Measurements from ENCODE around the gene PRPSAP2. TPM values are rescaled to one million over a fixed set of nuclear protein-coding genes. Genes with fewer than 3 reads are reported as not detected.

Gene PRPSAP2
- total and polyA plus RNA-seq, 3 donors from 2014 or later = 42.8 to 56.1 (median 55.4) TPM

DNA sequence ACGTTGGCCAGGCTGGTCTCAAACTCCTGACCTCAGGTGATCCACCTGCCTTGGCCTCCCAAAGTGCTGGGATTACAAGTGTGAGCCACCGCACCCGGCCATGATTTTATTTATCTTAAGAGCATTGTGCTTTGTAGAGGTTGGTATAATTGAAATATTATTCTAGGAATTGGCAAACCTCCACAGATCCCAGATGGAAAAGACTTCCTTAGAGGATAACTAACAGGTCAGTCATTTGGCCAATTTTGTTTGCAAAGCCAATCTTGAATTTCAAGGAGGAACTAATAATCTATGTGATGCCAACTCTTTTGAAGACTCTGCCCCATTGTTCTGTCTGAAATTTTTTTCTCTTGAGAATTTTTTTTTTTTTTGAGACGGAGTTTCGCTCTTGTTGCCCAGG lies 47.3 kb downstream of the PRPSAP2 start:
- H3K27me3 ChIP-seq = no peaks in the 10 kb centered on the region
- no peak overlapping the region for H3K27ac ChIP-seq
- 79 to 94% methylated on average over 5 of the region's 5 CpGs for WGBS, 2 donors
- no peaks in the 10 kb centered on the region for H3K4me1 ChIP-seq
- no peak for TF ChIP-seq POLR2A (IDR thresholded peaks at IDR 0.05)
- TF ChIP-seq, protein P1, sequence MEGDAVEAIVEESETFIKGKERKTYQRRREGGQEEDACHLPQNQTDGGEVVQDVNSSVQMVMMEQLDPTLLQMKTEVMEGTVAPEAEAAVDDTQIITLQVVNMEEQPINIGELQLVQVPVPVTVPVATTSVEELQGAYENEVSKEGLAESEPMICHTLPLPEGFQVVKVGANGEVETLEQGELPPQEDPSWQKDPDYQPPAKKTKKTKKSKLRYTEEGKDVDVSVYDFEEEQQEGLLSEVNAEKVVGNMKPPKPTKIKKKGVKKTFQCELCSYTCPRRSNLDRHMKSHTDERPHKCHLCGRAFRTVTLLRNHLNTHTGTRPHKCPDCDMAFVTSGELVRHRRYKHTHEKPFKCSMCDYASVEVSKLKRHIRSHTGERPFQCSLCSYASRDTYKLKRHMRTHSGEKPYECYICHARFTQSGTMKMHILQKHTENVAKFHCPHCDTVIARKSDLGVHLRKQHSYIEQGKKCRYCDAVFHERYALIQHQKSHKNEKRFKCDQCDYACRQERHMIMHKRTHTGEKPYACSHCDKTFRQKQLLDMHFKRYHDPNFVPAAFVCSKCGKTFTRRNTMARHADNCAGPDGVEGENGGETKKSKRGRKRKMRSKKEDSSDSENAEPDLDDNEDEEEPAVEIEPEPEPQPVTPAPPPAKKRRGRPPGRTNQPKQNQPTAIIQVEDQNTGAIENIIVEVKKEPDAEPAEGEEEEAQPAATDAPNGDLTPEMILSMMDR (IDR thresholded peaks at IDR 0.05) = no peak
- no peaks in the 10 kb centered on the region for H3K9me3 ChIP-seq
- DNase-seq = no peak
- intact Hi-C loops (cut with DNase I; ENCODE audit: low total_unique reads) = no loop called here
- no peaks in the 10 kb centered on the region for H3K36me3 ChIP-seq (ENCODE audit: low read depth, missing control alignments)
- H3K4me3 ChIP-seq = no peak overlapping the region

DNA sequence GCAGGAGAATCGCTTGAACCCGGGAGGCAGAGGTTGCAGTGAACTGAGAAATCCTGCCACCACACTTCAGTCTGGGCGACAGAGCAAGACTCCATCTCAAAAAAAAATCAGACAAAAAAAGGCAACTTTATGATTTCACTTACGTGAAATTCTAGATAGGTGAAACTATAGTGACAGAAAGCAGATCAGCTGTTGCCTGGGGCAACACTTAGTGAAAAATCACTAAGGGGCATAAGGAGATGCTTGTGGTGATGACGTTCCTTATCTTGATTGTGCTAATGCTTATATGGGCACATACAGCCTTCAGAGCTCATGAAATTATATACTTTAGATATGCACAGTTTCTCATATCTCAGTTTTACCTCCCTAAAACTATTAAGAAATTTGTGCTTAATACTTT lies 52.4 kb downstream of the PRPSAP2 start:
- H3K4me3 ChIP-seq = no peak overlapping the region
- intact Hi-C loops (cut with DNase I; ENCODE audit: low total_unique reads) = no loop called here
- TF ChIP-seq, protein P1 (IDR thresholded peaks at IDR 0.05) = no peak
- H3K27me3 ChIP-seq = no peaks in the 10 kb centered on the region
- H3K36me3 ChIP-seq (ENCODE audit: low read depth, missing control alignments) = no peaks in the 10 kb centered on the region
- 89 to 93% methylated on average over 5 of the region's 5 CpGs for WGBS, 2 donors
- H3K4me1 ChIP-seq = no peaks in the 10 kb centered on the region
- H3K27ac ChIP-seq = no peak overlapping the region
- no peak for DNase-seq
- H3K9me3 ChIP-seq = no peaks in the 10 kb centered on the region

DNA sequence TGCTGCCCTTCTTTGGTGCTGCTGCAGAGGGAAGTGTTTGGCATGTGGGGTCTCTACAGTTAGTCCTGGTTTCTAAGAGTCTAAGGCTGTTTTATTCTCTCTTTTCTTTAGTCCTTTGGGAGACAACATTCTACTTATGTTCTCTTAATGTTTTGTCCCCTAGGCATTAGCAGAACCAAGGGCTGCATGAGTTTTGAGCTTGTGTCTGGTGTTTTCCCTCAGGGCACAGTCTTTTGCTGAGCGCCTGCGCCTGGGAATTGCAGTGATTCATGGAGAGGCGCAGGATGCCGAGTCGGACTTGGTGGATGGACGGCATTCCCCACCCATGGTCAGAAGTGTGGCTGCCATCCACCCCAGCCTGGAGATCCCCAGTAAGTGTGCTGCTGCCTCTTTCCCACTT lies 53.0 kb downstream of the PRPSAP2 start:
- no peaks in the 10 kb centered on the region for H3K4me1 ChIP-seq
- no peaks in the 10 kb centered on the region for H3K27me3 ChIP-seq
- DNase-seq = no peak
- H3K4me3 ChIP-seq = no peak overlapping the region
- 89 to 95% methylated on average over 6 of the region's 6 CpGs for WGBS, 2 donors
- no peaks in the 10 kb centered on the region for H3K36me3 ChIP-seq (ENCODE audit: low read depth, missing control alignments)
- no peaks in the 10 kb centered on the region for H3K9me3 ChIP-seq
- H3K27ac ChIP-seq = no peak overlapping the region
- intact Hi-C loops (cut with DNase I; ENCODE audit: low total_unique reads) = no loop called here
- TF ChIP-seq, protein P1 (IDR thresholded peaks at IDR 0.05) = no peak
- no peak for TF ChIP-seq POLR2A (IDR thresholded peaks at IDR 0.05)

DNA sequence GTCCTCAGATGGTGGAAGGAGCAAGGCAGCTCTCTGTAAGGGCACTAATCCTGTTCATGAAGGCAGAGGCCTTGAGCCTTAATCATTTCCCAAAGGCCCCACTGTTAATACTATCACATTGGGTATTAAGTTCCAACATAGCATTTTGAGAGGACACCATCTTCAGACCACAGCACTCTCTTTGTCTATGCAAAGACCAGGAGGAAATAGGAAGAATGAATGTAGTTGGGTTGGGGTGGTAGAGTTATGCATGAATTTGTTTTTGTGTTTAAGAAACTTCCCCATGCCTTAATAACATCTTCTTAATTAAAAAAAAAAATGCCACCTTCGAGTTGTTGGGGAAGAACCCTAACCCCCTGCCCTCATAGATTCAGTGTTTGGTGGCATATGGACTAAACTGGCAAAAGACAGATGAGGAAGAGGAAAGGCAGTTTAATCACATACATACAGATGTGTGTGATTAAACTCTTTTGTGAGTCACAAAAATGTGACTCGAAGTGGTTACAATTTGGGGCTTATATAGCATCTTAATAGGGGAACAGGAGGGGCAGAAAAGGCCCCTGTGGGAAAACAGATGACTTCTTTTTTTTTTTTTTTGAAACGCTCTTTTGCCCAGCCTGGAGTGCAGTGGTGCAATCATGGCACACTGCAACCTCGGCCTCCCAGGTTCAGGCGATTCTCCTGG lies 59.0 kb downstream of the PRPSAP2 start:
- intact Hi-C loops (cut with DNase I; ENCODE audit: low total_unique reads) = no loop called here
- Histone ChIP-seq H3K27ac (no peak overlapping the region), H3K36me3 (ENCODE audit: low read depth, missing control alignments) (no peaks in the 10 kb centered on the region), H3K27me3 (no peaks in the 10 kb centered on the region), H3K4me3 (no peak overlapping the region), H3K4me1 (peaks cover 3% of the 10 kb centered on the region), H3K9me3 (no peaks in the 10 kb centered on the region)
- no peak for DNase-seq
- TF ChIP-seq, protein P1 (IDR thresholded peaks at IDR 0.05) = no peak
- no peak for TF ChIP-seq POLR2A (IDR thresholded peaks at IDR 0.05)
- 81 to 86% methylated on average over 5 of the region's 5 CpGs for WGBS, 2 donors

DNA sequence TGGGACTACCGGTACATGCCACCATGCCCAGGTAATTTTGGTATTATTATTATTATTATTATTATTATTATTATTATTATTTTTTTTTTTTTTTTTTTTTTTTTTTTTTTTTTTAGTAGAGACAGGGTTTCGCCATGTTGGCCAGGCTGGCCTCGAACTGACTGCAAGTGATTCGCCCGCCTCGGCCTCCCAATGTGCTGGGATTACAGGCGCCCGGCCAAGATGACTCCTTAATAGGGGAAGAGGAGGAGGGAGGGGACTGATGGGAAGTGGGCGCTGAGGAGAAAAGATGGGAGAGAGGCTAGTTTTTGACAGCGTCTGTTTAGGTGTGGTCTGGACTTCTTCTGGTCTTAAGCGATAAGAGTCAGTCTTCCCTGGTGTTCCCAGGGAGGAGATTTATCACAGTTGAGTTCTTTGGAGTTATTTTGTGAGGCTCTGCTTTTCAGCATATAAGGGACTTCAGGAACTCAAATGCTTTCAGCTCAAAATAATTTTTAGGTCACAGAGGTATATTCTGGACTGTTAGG lies 59.6 kb downstream of the PRPSAP2 start:
- TF ChIP-seq, protein P1 (IDR thresholded peaks at IDR 0.05) = no peak
- TF ChIP-seq POLR2A (IDR thresholded peaks at IDR 0.05) = no peak
- H3K9me3 ChIP-seq = no peaks in the 10 kb centered on the region
- no peak for DNase-seq
- no peaks in the 10 kb centered on the region for H3K27me3 ChIP-seq
- H3K27ac ChIP-seq = no peak overlapping the region
- H3K4me3 ChIP-seq = no peak overlapping the region
- 96% methylated on average over 11 of the region's 11 CpGs for WGBS, 2 donors
- peaks cover 3% of the 10 kb centered on the region for H3K4me1 ChIP-seq
- no peaks in the 10 kb centered on the region for H3K36me3 ChIP-seq (ENCODE audit: low read depth, missing control alignments)
- intact Hi-C loops (cut with DNase I; ENCODE audit: low total_unique reads) = no loop called here

Measured in testis (tissue), 3 donors.